HepG2 (cell line): Measurements from ENCODE around the gene ZNF780B. TPM values are rescaled to one million over a fixed set of nuclear protein-coding genes. Genes with fewer than 3 reads are reported as not detected.
A peak's percentile ranks its signal among the peaks of the same experiment; 100 is the strongest.

Source experiments
- CHD2 ChIP-seq: IDR thresholded peaks from 2 replicates; pipeline ENCODE4 v1.6.1; 2011; ENCODE audit warnings: low read depth, low read length, improper control_type of control experiment
- DR1 ChIP-seq: sonication (generic); formaldehyde crosslinking; IDR thresholded peaks from 2 replicates; pipeline ENCODE4 v1.8.0; 2021; ENCODE audit warnings: mild to moderate bottlenecking, missing genetic modification reagents, inconsistent platforms
- GMEB1 ChIP-seq: sonication (generic); formaldehyde crosslinking; IDR thresholded peaks from 2 replicates; pipeline ENCODE4 v1.5.1; 2020; ENCODE audit warnings: missing genetic modification reagents, mild to moderate bottlenecking, borderline replicate concordance
- MAX ChIP-seq: IDR thresholded peaks from 2 replicates; pipeline ENCODE4 v1.6.1; 2012; ENCODE audit warnings: inconsistent platforms
- NFE2L1 ChIP-seq: sonication (generic); formaldehyde crosslinking; IDR thresholded peaks from 2 replicates; pipeline ENCODE4 v1.4.0; 2020; ENCODE audit warnings: missing genetic modification reagents, mild to moderate bottlenecking, borderline replicate concordance
- NFRKB ChIP-seq: fragments of 450-650 bp; IDR thresholded peaks from 2 replicates; pipeline ENCODE4 v1.6.1; 2017
- PRDM10 ChIP-seq: sonication (generic); formaldehyde crosslinking; IDR thresholded peaks from 2 replicates; pipeline ENCODE4 v1.4.0; 2020; ENCODE audit warnings: low read depth, missing genetic modification reagents
- SRSF9 ChIP-seq: fragments of 200-400 bp; formaldehyde crosslinking; IDR thresholded peaks from 2 replicates; pipeline ENCODE4 v1.6.1; 2018; ENCODE audit warnings: borderline replicate concordance, mild to moderate bottlenecking, low read depth, low read length; ENCODE audit not compliant: insufficient read depth, poor library complexity, severe bottlenecking
- ZBTB42 ChIP-seq: sonication (generic); formaldehyde crosslinking; IDR thresholded peaks from 2 replicates; pipeline ENCODE4 v1.5.0; 2020; ENCODE audit warnings: mild to moderate bottlenecking, missing genetic modification reagents
- ZNF350 ChIP-seq: sonication (generic); formaldehyde crosslinking; IDR thresholded peaks from 2 replicates; pipeline ENCODE4 v1.4.0; 2020; ENCODE audit warnings: mild to moderate bottlenecking, low read depth, missing genetic modification reagents, borderline replicate concordance
- ZNF878 ChIP-seq: sonication (generic); formaldehyde crosslinking; IDR thresholded peaks from 2 replicates; pipeline ENCODE4 v1.8.1; 2023; ENCODE audit warnings: mild to moderate bottlenecking, missing genetic modification reagents, moderate library complexity
- ZZZ3 ChIP-seq: sonication (generic); formaldehyde crosslinking; IDR thresholded peaks from 2 replicates; pipeline ENCODE4 v1.4.0; 2020; ENCODE audit warnings: missing genetic modification reagents, mild to moderate bottlenecking, borderline replicate concordance
- polyA plus RNA-seq, 8 experiments: library from polyadenylated mRNA; depleted of rRNA in 3 of 8; stranded (reverse) in 7 of 8; unstranded in 1 of 8; fragments of >200 nt; fragmentation: Illumina TruSeq in 4 of 8; extraction: Trizol in 4 of 8; gene quantifications; 2 replicates each; pipeline versions ENCODE4 v1.2.1 to v1.2.3, GENCODE V29; 2011 to 2016; ENCODE audit warnings: low read depth in 4 of 8, missing spikeins in 1 of 8, mixed read lengths in 1 of 8; ENCODE audit not compliant: insufficient read depth in 1 of 8
- total RNA-seq, 5 experiments: library from RNA; depleted of rRNA; stranded (reverse); fragments of >200 nt; fragmentation: Illumina TruSeq; extraction: Trizol; gene quantifications; 2 replicates each; pipeline ENCODE4 v1.2.3, GENCODE V29; 2016; ENCODE audit warnings: low read depth in 1 of 5
- TF ChIP-seq, protein P1 (sequence below): sonication (generic); formaldehyde crosslinking; IDR thresholded peaks from 2 replicates; pipeline ENCODE4 v1.5.1; 2020; ENCODE audit warnings: missing genetic modification reagents, mild to moderate bottlenecking, borderline replicate concordance
- TF ChIP-seq, protein P2 (sequence below): IDR thresholded peaks from 2 replicates; pipeline ENCODE4 v1.6.1; 2018; ENCODE audit warnings: missing genetic modification reagents, mild to moderate bottlenecking, missing compliant biosample characterization
- TF ChIP-seq, protein P3 (sequence below): sonication (generic); formaldehyde crosslinking; IDR thresholded peaks from 2 replicates; pipeline ENCODE4 v1.4.0; 2020; ENCODE audit warnings: missing genetic modification reagents

The ZNF780B gene
- total and polyA plus RNA-seq, 2 of the 13 experiments (the other 11 are each of a cell fraction or from before 2014, with no cell fraction given): 6.6 to 21.9 TPM

DNA sequence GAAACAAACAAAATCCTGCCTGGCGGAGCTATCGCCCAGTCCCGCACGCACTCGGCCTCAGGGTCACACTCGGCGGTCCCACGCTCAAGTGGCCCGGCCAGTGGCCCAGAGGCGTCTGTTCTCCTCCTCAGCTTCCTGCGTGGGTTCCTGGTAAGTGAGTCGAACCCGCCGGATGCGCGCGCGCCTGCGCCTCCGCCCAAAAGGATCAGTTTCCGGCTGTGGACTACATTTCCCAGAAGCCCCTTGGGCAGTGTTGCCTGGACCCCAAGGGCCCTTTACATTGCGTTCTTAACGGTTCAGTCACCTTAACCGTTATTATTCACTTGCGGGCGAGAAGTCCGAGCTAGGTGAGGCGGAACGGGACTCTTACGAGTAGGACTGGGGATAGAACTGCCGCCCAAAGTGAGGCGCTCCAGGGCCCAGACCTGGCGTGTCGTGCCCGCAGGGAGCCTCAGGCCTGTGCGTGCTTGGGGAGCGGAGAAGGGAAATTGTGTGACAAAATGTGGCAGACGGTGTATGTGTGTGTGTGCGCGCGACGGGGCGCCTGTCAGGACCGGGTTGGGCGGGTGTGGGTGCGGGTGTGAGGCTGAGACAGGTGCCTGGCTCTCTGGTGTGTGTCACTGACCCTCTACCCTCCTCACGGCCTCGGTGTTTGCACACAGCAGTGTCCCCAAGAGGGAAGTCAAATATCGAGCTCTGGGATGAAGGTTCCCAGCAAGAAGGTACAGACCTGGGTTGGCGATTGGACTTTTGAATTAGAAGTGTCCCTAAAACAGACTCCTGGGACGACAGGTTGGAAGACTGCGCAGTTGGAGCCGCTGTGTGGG, 59.0 kb downstream of the ZNF780B start, which contains the start of gene ZNF546 (continued):
- TF ChIP-seq GMEB1 (CRISPR knock-in tag) (peak; percentile 73; the same call in 1 of the 2 replicates), NFE2L1 (CRISPR knock-in tag) (no peak), ZNF350 (CRISPR knock-in tag) (peak; percentile 85), ZNF878 (CRISPR knock-in tag) (no peak; the same call in 1 of the 2 replicates), DR1 (CRISPR knock-in tag) (no peak), ZBTB42 (peak; percentile 66; the same call in 1 of the 2 replicates), ZZZ3 (CRISPR knock-in tag) (no peak), PRDM10 (CRISPR knock-in tag) (0 out of 2 replicates have a peak, but pooled peaks have one; percentile 57), SRSF9 (no peak), CHD2 (no peak), MAX (peak; percentile 56), NFRKB (no peak)
- TF ChIP-seq, protein P1, sequence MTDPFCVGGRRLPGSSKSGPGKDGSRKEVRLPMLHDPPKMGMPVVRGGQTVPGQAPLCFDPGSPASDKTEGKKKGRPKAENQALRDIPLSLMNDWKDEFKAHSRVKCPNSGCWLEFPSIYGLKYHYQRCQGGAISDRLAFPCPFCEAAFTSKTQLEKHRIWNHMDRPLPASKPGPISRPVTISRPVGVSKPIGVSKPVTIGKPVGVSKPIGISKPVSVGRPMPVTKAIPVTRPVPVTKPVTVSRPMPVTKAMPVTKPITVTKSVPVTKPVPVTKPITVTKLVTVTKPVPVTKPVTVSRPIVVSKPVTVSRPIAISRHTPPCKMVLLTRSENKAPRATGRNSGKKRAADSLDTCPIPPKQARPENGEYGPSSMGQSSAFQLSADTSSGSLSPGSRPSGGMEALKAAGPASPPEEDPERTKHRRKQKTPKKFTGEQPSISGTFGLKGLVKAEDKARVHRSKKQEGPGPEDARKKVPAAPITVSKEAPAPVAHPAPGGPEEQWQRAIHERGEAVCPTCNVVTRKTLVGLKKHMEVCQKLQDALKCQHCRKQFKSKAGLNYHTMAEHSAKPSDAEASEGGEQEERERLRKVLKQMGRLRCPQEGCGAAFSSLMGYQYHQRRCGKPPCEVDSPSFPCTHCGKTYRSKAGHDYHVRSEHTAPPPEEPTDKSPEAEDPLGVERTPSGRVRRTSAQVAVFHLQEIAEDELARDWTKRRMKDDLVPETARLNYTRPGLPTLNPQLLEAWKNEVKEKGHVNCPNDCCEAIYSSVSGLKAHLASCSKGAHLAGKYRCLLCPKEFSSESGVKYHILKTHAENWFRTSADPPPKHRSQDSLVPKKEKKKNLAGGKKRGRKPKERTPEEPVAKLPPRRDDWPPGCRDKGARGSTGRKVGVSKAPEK: no peak
- TF ChIP-seq, protein P2, sequence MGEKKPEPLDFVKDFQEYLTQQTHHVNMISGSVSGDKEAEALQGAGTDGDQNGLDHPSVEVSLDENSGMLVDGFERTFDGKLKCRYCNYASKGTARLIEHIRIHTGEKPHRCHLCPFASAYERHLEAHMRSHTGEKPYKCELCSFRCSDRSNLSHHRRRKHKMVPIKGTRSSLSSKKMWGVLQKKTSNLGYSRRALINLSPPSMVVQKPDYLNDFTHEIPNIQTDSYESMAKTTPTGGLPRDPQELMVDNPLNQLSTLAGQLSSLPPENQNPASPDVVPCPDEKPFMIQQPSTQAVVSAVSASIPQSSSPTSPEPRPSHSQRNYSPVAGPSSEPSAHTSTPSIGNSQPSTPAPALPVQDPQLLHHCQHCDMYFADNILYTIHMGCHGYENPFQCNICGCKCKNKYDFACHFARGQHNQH (CRISPR knock-in tag): peak; percentile 61; the same call in 1 of the 2 replicates
- TF ChIP-seq, protein P3, sequence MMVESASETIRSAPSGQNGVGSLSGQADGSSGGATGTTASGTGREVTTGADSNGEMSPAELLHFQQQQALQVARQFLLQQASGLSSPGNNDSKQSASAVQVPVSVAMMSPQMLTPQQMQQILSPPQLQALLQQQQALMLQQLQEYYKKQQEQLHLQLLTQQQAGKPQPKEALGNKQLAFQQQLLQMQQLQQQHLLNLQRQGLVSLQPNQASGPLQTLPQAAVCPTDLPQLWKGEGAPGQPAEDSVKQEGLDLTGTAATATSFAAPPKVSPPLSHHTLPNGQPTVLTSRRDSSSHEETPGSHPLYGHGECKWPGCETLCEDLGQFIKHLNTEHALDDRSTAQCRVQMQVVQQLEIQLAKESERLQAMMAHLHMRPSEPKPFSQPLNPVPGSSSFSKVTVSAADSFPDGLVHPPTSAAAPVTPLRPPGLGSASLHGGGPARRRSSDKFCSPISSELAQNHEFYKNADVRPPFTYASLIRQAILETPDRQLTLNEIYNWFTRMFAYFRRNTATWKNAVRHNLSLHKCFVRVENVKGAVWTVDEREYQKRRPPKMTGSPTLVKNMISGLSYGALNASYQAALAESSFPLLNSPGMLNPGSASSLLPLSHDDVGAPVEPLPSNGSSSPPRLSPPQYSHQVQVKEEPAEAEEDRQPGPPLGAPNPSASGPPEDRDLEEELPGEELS (CRISPR knock-in tag): no peak
